HepG2 (cell line): ENCODE data around the gene EZH1. TPM values are rescaled to one million over a fixed set of nuclear protein-coding genes. Genes with fewer than 3 reads are reported as not detected.

Experiments used
- ARNTL ChIP-seq: sonication (generic); formaldehyde crosslinking; IDR thresholded peaks from 2 replicates; pipeline ENCODE4 v1.4.0; 2020; ENCODE audit warnings: mild to moderate bottlenecking, missing genetic modification reagents
- ATF4 ChIP-seq, 2 experiments: fragments of 450-650 bp in 1 of 2; sonication (generic) in 1 of 2; formaldehyde crosslinking; IDR thresholded peaks; 2 replicates each; pipeline versions ENCODE4 v1.5.0 to v1.8.0; 2020 to 2022; ENCODE audit warnings: mild to moderate bottlenecking in 1 of 2, missing genetic modification reagents in 1 of 2
- FOXK2 ChIP-seq: fragments of 450-650 bp; IDR thresholded peaks from 2 replicates; pipeline ENCODE4 v1.6.1; 2016
- HOXD1 ChIP-seq: sonication (generic); formaldehyde crosslinking; IDR thresholded peaks from 2 replicates; pipeline ENCODE4 v1.5.0; 2020; ENCODE audit warnings: missing genetic modification reagents
- KMT2A ChIP-seq: sonication (generic); formaldehyde crosslinking; IDR thresholded peaks from 2 replicates; pipeline ENCODE4 v1.4.0; 2020; ENCODE audit warnings: missing genetic modification reagents
- NONO ChIP-seq, 2 experiments: fragments of 450-650 bp in 1 of 2; sonication (generic) in 1 of 2; formaldehyde crosslinking in 1 of 2; IDR thresholded peaks in 1 of 2; conservative IDR thresholded peaks in 1 of 2; 2 replicates each; pipeline versions ENCODE4 v1.6.1 to v1.8.0; 2017 to 2022; ENCODE audit warnings: mild to moderate bottlenecking in 1 of 2, missing genetic modification reagents in 1 of 2, moderate library complexity in 1 of 2
- POLR2AphosphoS2 ChIP-seq: IDR thresholded peaks from 2 replicates; pipeline ENCODE4 v1.6.1; 2011; ENCODE audit warnings: low read depth, low read length, improper control_type of control experiment
- RXRA ChIP-seq: sonication (generic); formaldehyde crosslinking; IDR thresholded peaks from 2 replicates; pipeline ENCODE4 v1.5.1; 2020; ENCODE audit warnings: missing genetic modification reagents
- ZNF280D ChIP-seq: sonication (generic); formaldehyde crosslinking; IDR thresholded peaks from 2 replicates; pipeline ENCODE4 v1.5.1; 2020; ENCODE audit warnings: mild to moderate bottlenecking, missing genetic modification reagents
- ZNF547 ChIP-seq: sonication (generic); formaldehyde crosslinking; IDR thresholded peaks from 2 replicates; pipeline ENCODE4 v1.5.1; 2020; ENCODE audit warnings: mild to moderate bottlenecking, missing genetic modification reagents
- ZNF766 ChIP-seq: sonication (generic); formaldehyde crosslinking; IDR thresholded peaks from 2 replicates; pipeline ENCODE4 v1.5.0; 2020; ENCODE audit warnings: missing genetic modification reagents, borderline replicate concordance
- ZNF775 ChIP-seq: sonication (generic); formaldehyde crosslinking; IDR thresholded peaks from 2 replicates; pipeline ENCODE4 v1.4.0; 2020; ENCODE audit warnings: missing genetic modification reagents, mild to moderate bottlenecking, moderate library complexity, borderline replicate concordance
- ZNF83 ChIP-seq: sonication (generic); formaldehyde crosslinking; IDR thresholded peaks from 2 replicates; pipeline ENCODE4 v1.4.0; 2020; ENCODE audit warnings: missing genetic modification reagents, mild to moderate bottlenecking, borderline replicate concordance
- polyA plus RNA-seq, 8 experiments: library from polyadenylated mRNA; depleted of rRNA in 3 of 8; stranded (reverse) in 7 of 8; unstranded in 1 of 8; fragments of >200 nt; fragmentation: Illumina TruSeq in 4 of 8; extraction: Trizol in 4 of 8; gene quantifications; 2 replicates each; pipeline versions ENCODE4 v1.2.1 to v1.2.3, GENCODE V29; 2011 to 2016; ENCODE audit warnings: low read depth in 4 of 8, missing spikeins in 1 of 8, mixed read lengths in 1 of 8; ENCODE audit not compliant: insufficient read depth in 1 of 8
- total RNA-seq, 5 experiments: library from RNA; depleted of rRNA; stranded (reverse); fragments of >200 nt; fragmentation: Illumina TruSeq; extraction: Trizol; gene quantifications; 2 replicates each; pipeline ENCODE4 v1.2.3, GENCODE V29; 2016; ENCODE audit warnings: low read depth in 1 of 5
- TF ChIP-seq, protein P1 (sequence below): sonication (generic); formaldehyde crosslinking; IDR thresholded peaks from 2 replicates; pipeline ENCODE4 v1.5.1; 2020; ENCODE audit warnings: mild to moderate bottlenecking, missing genetic modification reagents, borderline replicate concordance
- TF ChIP-seq, protein P2 (sequence below): sonication (generic); formaldehyde crosslinking; IDR thresholded peaks from 2 replicates; pipeline ENCODE4 v1.5.1; 2020; ENCODE audit warnings: mild to moderate bottlenecking, missing genetic modification reagents, borderline replicate concordance
- TF ChIP-seq, protein P3 (sequence below): sonication (generic); formaldehyde crosslinking; IDR thresholded peaks from 2 replicates; pipeline ENCODE4 v1.5.0; 2020; ENCODE audit warnings: missing genetic modification reagents

The EZH1 gene
- total and polyA plus RNA-seq, 2 of the 13 experiments (the other 11 are each of a cell fraction or from before 2014, with no cell fraction given): 11.6 to 24.0 TPM

GRCh38 chr17:42780851-42781638 lies 36.2 kb upstream of the EZH1 start (continued):
- TF ChIP-seq ATF4 (CRISPR knock-in tag; IDR thresholded peaks at IDR 0.05) (peak in 1 of 2 experiments; percentile 29; a peak in 2 of 4 replicates), ZNF280D (CRISPR knock-in tag) (no peak), ZNF83 (no peak), ZNF775 (CRISPR knock-in tag) (no peak), POLR2AphosphoS2 (no peak), NONO (IDR thresholded peaks at IDR 0.05) (no peak), NONO (CRISPR knock-in tag; conservative IDR thresholded peaks at IDR 0.05) (peak; percentile 5; the same call in 1 of the 2 replicates), ZNF766 (peak; percentile 43; the same call in 1 of the 2 replicates), KMT2A (CRISPR knock-in tag) (no peak), RXRA (CRISPR knock-in tag) (peak; percentile 43; the same call in 1 of the 2 replicates), FOXK2 (no peak), HOXD1 (CRISPR knock-in tag) (no peak), ZNF547 (CRISPR knock-in tag) (no peak; the same call in 1 of the 2 replicates), ARNTL (CRISPR knock-in tag) (no peak)
- TF ChIP-seq, protein P1, sequence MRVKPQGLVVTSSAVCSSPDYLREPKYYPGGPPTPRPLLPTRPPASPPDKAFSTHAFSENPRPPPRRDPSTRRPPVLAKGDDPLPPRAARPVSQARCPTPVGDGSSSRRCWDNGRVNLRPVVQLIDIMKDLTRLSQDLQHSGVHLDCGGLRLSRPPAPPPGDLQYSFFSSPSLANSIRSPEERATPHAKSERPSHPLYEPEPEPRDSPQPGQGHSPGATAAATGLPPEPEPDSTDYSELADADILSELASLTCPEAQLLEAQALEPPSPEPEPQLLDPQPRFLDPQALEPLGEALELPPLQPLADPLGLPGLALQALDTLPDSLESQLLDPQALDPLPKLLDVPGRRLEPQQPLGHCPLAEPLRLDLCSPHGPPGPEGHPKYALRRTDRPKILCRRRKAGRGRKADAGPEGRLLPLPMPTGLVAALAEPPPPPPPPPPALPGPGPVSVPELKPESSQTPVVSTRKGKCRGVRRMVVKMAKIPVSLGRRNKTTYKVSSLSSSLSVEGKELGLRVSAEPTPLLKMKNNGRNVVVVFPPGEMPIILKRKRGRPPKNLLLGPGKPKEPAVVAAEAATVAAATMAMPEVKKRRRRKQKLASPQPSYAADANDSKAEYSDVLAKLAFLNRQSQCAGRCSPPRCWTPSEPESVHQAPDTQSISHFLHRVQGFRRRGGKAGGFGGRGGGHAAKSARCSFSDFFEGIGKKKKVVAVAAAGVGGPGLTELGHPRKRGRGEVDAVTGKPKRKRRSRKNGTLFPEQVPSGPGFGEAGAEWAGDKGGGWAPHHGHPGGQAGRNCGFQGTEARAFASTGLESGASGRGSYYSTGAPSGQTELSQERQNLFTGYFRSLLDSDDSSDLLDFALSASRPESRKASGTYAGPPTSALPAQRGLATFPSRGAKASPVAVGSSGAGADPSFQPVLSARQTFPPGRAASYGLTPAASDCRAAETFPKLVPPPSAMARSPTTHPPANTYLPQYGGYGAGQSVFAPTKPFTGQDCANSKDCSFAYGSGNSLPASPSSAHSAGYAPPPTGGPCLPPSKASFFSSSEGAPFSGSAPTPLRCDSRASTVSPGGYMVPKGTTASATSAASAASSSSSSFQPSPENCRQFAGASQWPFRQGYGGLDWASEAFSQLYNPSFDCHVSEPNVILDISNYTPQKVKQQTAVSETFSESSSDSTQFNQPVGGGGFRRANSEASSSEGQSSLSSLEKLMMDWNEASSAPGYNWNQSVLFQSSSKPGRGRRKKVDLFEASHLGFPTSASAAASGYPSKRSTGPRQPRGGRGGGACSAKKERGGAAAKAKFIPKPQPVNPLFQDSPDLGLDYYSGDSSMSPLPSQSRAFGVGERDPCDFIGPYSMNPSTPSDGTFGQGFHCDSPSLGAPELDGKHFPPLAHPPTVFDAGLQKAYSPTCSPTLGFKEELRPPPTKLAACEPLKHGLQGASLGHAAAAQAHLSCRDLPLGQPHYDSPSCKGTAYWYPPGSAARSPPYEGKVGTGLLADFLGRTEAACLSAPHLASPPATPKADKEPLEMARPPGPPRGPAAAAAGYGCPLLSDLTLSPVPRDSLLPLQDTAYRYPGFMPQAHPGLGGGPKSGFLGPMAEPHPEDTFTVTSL (CRISPR knock-in tag): no peak
- TF ChIP-seq, protein P2, sequence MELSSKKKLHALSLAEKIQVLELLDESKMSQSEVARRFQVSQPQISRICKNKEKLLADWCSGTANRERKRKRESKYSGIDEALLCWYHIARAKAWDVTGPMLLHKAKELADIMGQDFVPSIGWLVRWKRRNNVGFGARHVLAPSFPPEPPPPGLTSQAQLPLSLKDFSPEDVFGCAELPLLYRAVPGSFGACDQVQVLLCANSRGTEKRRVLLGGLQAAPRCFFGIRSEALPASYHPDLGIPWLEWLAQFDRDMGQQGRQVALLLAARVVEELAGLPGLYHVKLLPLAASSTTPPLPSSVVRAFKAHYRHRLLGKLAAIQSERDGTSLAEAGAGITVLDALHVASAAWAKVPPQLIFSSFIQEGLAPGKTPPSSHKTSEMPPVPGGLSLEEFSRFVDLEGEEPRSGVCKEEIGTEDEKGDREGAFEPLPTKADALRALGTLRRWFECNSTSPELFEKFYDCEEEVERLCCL (CRISPR knock-in tag): no peak
- TF ChIP-seq, protein P3, sequence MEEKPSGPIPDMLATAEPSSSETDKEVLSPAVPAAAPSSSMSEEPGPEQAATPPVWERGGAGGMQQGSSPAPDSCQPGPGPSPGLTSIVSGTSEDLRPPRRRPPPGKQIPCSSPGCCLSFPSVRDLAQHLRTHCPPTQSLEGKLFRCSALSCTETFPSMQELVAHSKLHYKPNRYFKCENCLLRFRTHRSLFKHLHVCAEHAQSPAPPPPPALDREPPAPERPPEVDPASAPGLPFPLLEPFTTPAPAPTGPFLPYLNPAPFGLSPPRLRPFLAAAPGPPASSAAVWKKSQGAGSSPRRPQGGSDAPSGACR: no peak
